ENCODE measurements around the gene SLC38A10.

SLC38A10 gene

DNA sequence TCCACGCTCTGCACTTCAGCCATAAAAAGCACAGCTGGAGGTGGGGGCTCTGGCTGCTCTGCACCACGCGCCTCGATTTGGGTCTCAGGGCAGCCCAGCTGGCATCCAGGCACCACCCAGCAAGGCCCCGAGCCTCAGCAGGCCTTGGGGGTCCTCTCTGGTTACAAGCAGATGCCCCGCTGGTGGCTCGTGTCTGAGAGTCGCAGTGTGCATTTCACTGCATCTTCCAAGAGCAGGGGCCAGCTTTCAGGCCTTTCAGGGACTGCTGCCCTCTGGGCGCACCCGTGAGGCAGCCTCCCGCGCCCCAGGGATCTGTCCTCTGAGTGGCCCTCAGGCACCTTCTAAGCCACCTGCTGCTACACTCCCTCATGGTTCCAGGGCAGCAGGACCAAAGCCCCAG lies 30.5 kb downstream of the SLC38A10 start:
- Histone ChIP-seq H2AFZ (ENCODE audit: low read depth, low read length) (no peak overlapping the region), H3K9me3 (ENCODE audit: low read length) (no peaks in the 10 kb centered on the region), H3K27me3 (ENCODE audit: insufficient read depth, low read length) (no peaks in the 10 kb centered on the region), H3K36me3 (ENCODE audit: insufficient read depth, low read length) (peaks cover 40% of the 10 kb centered on the region), H3K4me3 (ENCODE audit: low read length) (no peak overlapping the region), H3K4me1 (ENCODE audit: insufficient read depth, low read length) (no peaks in the 10 kb centered on the region)

- H3K27me3 ChIP-seq (ENCODE audit: insufficient read depth, low read length), result no peaks in the 10 kb centered on the region
- H3K4me1 ChIP-seq (ENCODE audit: insufficient read depth, low read length), result no peaks in the 10 kb centered on the region
- no peak overlapping the region for H2AFZ ChIP-seq (ENCODE audit: low read depth, low read length)
- no peaks in the 10 kb centered on the region for H3K9me3 ChIP-seq (ENCODE audit: low read length)
- no peak overlapping the region for H3K4me3 ChIP-seq (ENCODE audit: low read length)
- peaks cover 43% of the 10 kb centered on the region for H3K36me3 ChIP-seq (ENCODE audit: insufficient read depth, low read length)
Measured at GRCh38 chr17:81263371-81264181, 31.5 kb downstream of the SLC38A10 start.

DNA sequence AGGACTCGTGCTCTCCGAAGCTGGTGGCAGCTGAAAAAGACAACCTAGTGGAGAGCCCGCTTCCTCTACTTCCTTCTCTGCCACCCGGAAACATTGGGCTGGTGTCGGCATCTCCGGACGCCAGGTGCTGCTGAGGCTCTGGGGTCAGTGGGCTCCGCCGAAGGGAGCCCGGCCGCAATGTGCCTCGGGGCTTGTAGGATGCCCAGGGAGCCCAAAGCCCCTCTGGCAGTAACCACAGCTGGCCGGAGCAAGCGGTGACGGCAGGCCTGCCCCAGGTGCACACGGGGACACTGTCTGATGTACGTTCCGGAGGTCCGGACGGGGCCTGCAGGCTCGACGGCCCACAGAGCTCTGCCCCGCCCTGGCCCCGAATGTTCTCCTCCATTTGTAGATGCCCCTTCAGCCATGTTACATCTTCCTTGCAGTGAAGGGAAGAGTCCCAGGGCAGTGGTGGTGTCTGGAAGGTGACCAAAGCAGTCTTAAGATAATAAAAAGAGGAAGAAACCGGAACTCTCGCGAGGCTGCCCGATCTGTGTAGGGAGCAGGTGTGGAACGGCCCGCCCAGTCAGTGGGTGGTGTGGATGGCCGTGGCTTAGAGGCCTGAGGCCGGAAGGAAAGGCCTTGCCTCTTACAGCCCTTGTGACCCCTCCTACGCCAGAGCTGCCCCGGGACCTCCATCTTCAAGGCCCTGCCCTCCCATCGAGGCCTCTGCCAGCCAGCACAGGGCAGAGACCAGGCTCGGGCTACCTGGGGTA lies 33.3 kb downstream of the SLC38A10 start:
- Histone ChIP-seq H3K4me1 (ENCODE audit: insufficient read depth, low read length) (no peaks in the 10 kb centered on the region), H3K9me3 (ENCODE audit: low read length) (no peaks in the 10 kb centered on the region), H3K36me3 (ENCODE audit: insufficient read depth, low read length) (peaks cover 40% of the 10 kb centered on the region), H2AFZ (ENCODE audit: low read depth, low read length) (no peak overlapping the region), H3K27me3 (ENCODE audit: insufficient read depth, low read length) (no peaks in the 10 kb centered on the region), H3K4me3 (ENCODE audit: low read length) (no peak overlapping the region)

- no peak overlapping the region for H3K4me3 ChIP-seq (ENCODE audit: low read length)
- no peaks in the 10 kb centered on the region for H3K4me1 ChIP-seq (ENCODE audit: insufficient read depth, low read length)
- no peaks in the 10 kb centered on the region for H3K27me3 ChIP-seq (ENCODE audit: insufficient read depth, low read length)
- no peaks in the 10 kb centered on the region for H3K9me3 ChIP-seq (ENCODE audit: low read length)
- H3K36me3 ChIP-seq (ENCODE audit: insufficient read depth, low read length), result peaks cover 39% of the 10 kb centered on the region
- H2AFZ ChIP-seq (ENCODE audit: low read depth, low read length), result no peak overlapping the region
Measured at GRCh38 chr17:81261096-81261495, 34.0 kb downstream of the SLC38A10 start.

GRCh38 chr17:81260641-81261040 lies 34.5 kb downstream of the SLC38A10 start:
- Histone ChIP-seq H3K4me1 (ENCODE audit: insufficient read depth, low read length) (no peaks in the 10 kb centered on the region), H3K36me3 (ENCODE audit: insufficient read depth, low read length) (peaks cover 35% of the 10 kb centered on the region), H3K27me3 (ENCODE audit: insufficient read depth, low read length) (no peaks in the 10 kb centered on the region), H3K9me3 (ENCODE audit: low read length) (no peaks in the 10 kb centered on the region), H2AFZ (ENCODE audit: low read depth, low read length) (no peak overlapping the region), H3K4me3 (ENCODE audit: low read length) (no peak overlapping the region)

- H2AFZ ChIP-seq (ENCODE audit: low read depth, low read length), result no peak overlapping the region
- H3K4me3 ChIP-seq (ENCODE audit: low read length), result no peak overlapping the region
- H3K4me1 ChIP-seq (ENCODE audit: insufficient read depth, low read length), result peaks cover under 1% of the 10 kb centered on the region
- H3K36me3 ChIP-seq (ENCODE audit: insufficient read depth, low read length), result peaks cover 31% of the 10 kb centered on the region
- H3K9me3 ChIP-seq (ENCODE audit: low read length), result no peaks in the 10 kb centered on the region
- H3K27me3 ChIP-seq (ENCODE audit: insufficient read depth, low read length), result no peaks in the 10 kb centered on the region
Measured at GRCh38 chr17:81260171-81260570, 34.9 kb downstream of the SLC38A10 start.

GRCh38 chr17:81259058-81259605 lies 36.0 kb downstream of the SLC38A10 start:
- H3K4me3 ChIP-seq (ENCODE audit: low read length), result no peak overlapping the region
- H2AFZ ChIP-seq (ENCODE audit: low read depth, low read length), result no peak overlapping the region
- H3K36me3 ChIP-seq (ENCODE audit: insufficient read depth, low read length), result peaks cover 25% of the 10 kb centered on the region
- no peaks in the 10 kb centered on the region for H3K27me3 ChIP-seq (ENCODE audit: insufficient read depth, low read length)
- H3K9me3 ChIP-seq (ENCODE audit: low read length), result no peaks in the 10 kb centered on the region
- H3K4me1 ChIP-seq (ENCODE audit: insufficient read depth, low read length), result peaks cover 2% of the 10 kb centered on the region

DNA sequence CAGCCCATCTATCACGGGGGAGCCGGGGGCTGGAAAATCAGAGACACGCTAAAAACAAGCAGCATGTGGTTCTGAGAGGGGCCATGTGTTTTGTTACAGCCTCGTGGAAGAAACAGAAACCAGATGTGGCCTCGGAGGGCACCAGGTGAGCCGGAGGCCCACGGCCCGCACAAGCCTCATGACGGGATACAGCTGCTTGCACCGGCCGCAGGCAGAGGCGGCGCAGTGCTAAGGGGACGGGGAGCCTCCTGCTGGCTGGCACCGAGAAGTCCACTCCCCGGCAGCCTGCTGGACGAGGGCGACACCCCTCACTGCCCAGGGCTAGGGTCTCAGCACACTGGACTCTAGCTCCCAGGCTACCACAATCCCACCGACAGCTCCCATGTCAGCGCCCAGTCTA lies 36.8 kb downstream of the SLC38A10 start:
- Histone ChIP-seq H3K27me3 (ENCODE audit: insufficient read depth, low read length) (no peaks in the 10 kb centered on the region), H3K36me3 (ENCODE audit: insufficient read depth, low read length) (peaks cover 22% of the 10 kb centered on the region), H3K4me3 (ENCODE audit: low read length) (no peak overlapping the region), H3K4me1 (ENCODE audit: insufficient read depth, low read length) (peaks cover 2% of the 10 kb centered on the region), H3K9me3 (ENCODE audit: low read length) (no peaks in the 10 kb centered on the region), H2AFZ (ENCODE audit: low read depth, low read length) (no peak overlapping the region)

- Histone ChIP-seq H3K4me3 (ENCODE audit: low read length) (no peak overlapping the region), H3K4me1 (ENCODE audit: insufficient read depth, low read length) (peaks cover 9% of the 10 kb centered on the region), H3K36me3 (ENCODE audit: insufficient read depth, low read length) (peaks cover 22% of the 10 kb centered on the region), H2AFZ (ENCODE audit: low read depth, low read length) (no peak overlapping the region), H3K27me3 (ENCODE audit: insufficient read depth, low read length) (no peaks in the 10 kb centered on the region), H3K9me3 (ENCODE audit: low read length) (no peaks in the 10 kb centered on the region)
Measured at GRCh38 chr17:81257533-81257932, 37.6 kb downstream of the SLC38A10 start.

DNA sequence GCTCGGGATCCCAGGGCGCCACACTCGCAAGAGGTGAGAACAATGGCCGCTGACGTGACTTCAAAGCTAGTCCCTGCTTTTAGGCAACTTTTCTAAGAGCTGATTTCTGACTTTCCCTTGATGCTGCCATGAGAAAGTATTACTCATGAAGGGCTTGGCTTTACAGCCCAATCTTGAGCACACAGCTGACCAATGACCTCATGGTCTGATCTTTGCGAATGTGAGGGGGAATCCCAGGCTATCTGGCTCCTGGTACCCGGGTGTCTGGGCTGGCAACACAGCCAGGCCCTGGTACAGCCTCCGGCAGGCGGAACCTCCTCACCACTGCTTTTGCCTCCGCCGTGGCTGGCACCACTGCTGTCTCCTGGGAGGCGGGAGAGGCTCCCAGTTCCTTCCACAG lies 38.5 kb downstream of the SLC38A10 start:
- peaks cover 18% of the 10 kb centered on the region for H3K4me1 ChIP-seq (ENCODE audit: insufficient read depth, low read length)
- H2AFZ ChIP-seq (ENCODE audit: low read depth, low read length), result no peak overlapping the region
- H3K36me3 ChIP-seq (ENCODE audit: insufficient read depth, low read length), result peaks cover 20% of the 10 kb centered on the region
- no peaks in the 10 kb centered on the region for H3K27me3 ChIP-seq (ENCODE audit: insufficient read depth, low read length)
- no peaks in the 10 kb centered on the region for H3K9me3 ChIP-seq (ENCODE audit: low read length)
- no peak overlapping the region for H3K4me3 ChIP-seq (ENCODE audit: low read length)

- Histone ChIP-seq H3K9me3 (ENCODE audit: low read length) (no peaks in the 10 kb centered on the region), H3K36me3 (ENCODE audit: insufficient read depth, low read length) (peaks cover 13% of the 10 kb centered on the region), H3K4me1 (ENCODE audit: insufficient read depth, low read length) (peaks cover 27% of the 10 kb centered on the region), H3K27me3 (ENCODE audit: insufficient read depth, low read length) (no peaks in the 10 kb centered on the region), H3K4me3 (ENCODE audit: low read length) (no peak overlapping the region), H2AFZ (ENCODE audit: low read depth, low read length) (no peak overlapping the region)
Measured at GRCh38 chr17:81254955-81255717, 40.0 kb downstream of the SLC38A10 start.

DNA sequence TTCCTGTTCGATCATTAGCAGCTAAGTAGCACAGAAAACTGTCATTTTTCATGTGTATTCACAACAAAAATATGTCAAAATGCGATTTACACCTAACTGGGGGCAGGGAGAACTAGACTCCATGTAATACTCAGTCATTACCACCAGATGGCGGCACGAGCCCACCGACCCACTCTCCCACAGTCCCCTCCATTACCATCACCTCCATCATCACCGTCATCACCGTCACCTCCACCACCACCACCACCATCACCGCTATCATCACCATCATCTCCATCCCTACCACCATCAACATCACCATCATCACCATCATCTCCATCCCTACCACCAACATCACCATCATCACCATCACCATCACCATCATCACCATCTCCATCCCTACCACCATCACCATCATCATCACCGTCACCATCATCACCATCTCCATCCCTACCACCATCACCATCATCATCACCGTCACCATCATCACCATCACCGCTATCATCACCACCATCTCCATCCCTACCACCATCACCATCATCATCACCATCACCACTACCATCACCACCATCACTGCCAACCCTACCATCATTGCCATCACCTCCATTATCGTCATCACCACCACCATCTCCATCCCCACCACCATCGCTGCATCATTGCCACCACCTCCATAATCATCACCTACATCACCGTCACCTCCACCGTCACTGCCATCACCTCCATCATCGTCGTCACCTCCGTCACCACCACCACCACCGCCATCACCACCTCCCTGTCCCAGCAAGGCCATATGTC lies 41.6 kb downstream of the SLC38A10 start:
- Histone ChIP-seq H3K4me1 (ENCODE audit: insufficient read depth, low read length) (peaks cover 27% of the 10 kb centered on the region), H3K36me3 (ENCODE audit: insufficient read depth, low read length) (peaks cover 8% of the 10 kb centered on the region), H3K27me3 (ENCODE audit: insufficient read depth, low read length) (no peaks in the 10 kb centered on the region), H2AFZ (ENCODE audit: low read depth, low read length) (no peak overlapping the region), H3K9me3 (ENCODE audit: low read length) (no peaks in the 10 kb centered on the region), H3K4me3 (ENCODE audit: low read length) (no peak overlapping the region)

Measured in neuron (in vitro differentiated cells).